ENCODE measurements around the gene KRTAP10-12. TPM values are rescaled to one million over a fixed set of nuclear protein-coding genes. Genes with fewer than 3 reads are reported as not detected.
A peak's percentile ranks its signal among the peaks of the same experiment; 100 is the strongest.
"Not testable (repeated sequence)": the region's sequence is repeated elsewhere in the genome, so short reads cannot be mapped to it uniquely, and the experiment has no call there.

The KRTAP10-12 gene
- total RNA-seq, 1 experiment from 2014 or later: not detected

DNA sequence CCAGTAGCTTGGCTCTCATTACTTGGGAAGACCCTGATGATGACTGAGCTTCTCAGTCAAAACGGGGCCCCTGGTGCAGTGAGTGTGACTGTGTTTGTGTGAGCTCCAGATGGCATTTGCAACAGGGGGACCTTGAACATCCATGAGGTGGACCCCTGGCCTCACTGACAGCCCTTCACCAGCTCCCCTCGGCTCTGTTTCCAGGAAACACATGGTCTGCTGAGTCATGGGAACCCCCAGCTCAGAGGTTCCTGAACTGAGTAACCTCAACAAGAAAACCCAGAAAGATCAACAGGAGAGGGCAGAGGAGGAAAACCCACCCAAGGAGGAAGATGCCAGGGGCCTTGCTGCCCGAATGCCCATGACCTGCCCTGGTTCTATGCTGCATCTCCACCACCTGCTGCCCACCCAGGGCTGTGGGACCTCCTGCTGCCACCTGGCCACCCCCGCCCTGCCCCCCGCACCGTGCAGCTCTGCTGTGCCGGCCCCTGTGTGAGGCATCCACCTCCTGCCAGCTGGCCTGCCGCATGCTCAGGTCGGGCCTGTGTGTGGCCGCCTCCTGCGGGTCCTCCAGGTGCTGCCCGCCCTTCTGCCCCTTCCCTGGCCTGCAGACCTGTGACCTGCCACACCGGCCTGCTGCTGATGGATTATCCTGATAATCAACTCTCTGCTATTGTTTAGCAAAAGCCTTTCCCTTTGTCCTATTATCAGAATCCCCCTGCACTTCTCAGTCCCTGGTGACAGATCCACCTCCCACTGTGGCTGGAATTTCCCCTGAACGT lies 10.8 kb upstream of the KRTAP10-12 start:
- peak; percentile 79 for DNase-seq

DNA sequence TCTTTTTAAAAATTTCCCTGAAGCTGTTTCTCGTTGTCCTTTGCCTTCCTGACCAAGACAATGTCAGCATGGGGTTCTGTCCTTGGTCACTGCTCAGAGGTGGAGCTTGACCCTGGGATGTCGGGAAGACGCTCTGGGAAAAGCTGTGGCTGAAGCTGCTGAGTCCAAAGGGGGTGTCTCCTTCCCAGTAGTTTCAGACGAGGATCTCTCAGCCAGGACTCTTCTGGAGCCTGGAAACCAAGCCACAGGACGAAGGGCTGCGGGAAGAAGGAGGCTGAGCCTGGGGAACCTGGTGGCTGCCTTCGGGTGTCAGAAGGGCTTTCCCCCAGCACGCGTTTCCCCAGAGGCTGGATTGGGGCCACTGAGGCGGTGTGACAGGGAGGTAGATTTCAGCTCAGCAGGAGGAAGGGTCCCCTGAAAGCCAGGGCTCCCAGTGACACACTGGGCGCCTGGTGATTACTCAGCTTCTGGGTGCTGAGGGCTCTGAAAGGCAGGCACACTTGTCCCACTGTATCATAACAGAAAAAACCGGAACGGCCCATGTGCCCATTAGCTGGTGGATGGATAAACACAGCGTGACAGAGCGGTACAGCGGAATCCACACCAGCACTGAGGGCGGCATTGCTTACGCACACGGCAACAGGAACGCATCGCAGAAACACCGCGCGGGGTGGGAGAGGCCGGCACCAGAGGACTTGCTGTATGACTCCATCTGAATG lies 10.0 kb upstream of the KRTAP10-12 start:
- no peak overlapping the region for H3K4me3 ChIP-seq (ENCODE audit: insufficient read depth, low read depth, low read length)
- H3K36me3 ChIP-seq (replicated peaks; ENCODE audit: control insufficient read depth, insufficient read depth, low read length): no peaks in the 10 kb centered on the region
- DNase-seq: peak; percentile 58
- H3K27me3 ChIP-seq (ENCODE audit: control insufficient read depth, insufficient read depth, low read length): no peaks in the 10 kb centered on the region

More for the DNA sequence above, 10.8 kb upstream of the KRTAP10-12 start:
- no peaks in the 10 kb centered on the region for H3K36me3 ChIP-seq (replicated peaks; ENCODE audit: control insufficient read depth, insufficient read depth, low read length)
- no peak overlapping the region for H3K4me3 ChIP-seq (ENCODE audit: insufficient read depth, low read depth, low read length)
- no peaks in the 10 kb centered on the region for H3K27me3 ChIP-seq (ENCODE audit: control insufficient read depth, insufficient read depth, low read length)

DNA sequence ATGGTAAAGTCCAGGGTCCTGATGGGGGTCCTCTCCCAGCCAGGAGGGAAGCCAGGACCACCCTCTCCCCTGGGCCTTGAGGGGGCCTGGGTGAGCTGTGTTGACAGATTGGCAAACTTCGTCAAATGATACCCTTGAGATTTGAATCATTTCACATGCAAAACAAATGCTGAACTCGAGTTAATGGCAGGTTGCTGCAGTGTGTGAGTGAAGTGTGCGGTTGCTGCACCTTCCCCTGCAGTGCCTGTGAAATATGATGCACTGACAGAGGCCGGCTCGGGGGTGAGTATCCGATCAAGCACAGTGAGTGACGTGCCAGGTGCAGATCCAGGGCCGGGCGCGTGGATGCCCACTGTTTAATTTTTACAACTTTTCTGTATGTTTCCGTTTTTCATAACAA lies 9.3 kb upstream of the KRTAP10-12 start:
- no peak overlapping the region for H3K4me3 ChIP-seq (ENCODE audit: insufficient read depth, low read depth, low read length)
- no peak for DNase-seq
- H3K36me3 ChIP-seq (replicated peaks; ENCODE audit: control insufficient read depth, insufficient read depth, low read length): no peaks in the 10 kb centered on the region
- H3K27me3 ChIP-seq (ENCODE audit: control insufficient read depth, insufficient read depth, low read length): no peaks in the 10 kb centered on the region

DNA sequence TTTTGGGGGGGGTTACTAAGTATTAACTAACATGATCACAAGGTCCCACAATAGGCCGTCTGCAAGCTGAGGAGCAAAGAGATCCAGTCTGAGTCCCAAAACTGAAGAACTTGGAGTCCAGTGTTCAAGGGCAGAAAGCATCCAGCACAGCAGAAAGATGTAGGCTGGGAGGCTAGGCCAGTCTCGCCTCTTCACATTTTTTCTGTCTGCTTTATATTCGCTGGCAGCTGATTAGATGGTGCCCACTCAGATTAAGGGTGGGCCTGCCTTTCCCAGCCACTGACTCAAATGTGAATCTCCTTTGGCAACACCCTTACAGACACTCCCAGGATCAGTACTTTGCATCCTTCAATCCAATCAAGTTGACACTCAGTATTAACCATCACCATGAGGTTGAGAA lies 7.2 kb upstream of the KRTAP10-12 start:
- H3K4me3 ChIP-seq (ENCODE audit: insufficient read depth, low read depth, low read length); H3K27me3 ChIP-seq (ENCODE audit: control insufficient read depth, insufficient read depth, low read length); H3K36me3 ChIP-seq (replicated peaks; ENCODE audit: control insufficient read depth, insufficient read depth, low read length); DNase-seq: not testable (repeated sequence)

DNA sequence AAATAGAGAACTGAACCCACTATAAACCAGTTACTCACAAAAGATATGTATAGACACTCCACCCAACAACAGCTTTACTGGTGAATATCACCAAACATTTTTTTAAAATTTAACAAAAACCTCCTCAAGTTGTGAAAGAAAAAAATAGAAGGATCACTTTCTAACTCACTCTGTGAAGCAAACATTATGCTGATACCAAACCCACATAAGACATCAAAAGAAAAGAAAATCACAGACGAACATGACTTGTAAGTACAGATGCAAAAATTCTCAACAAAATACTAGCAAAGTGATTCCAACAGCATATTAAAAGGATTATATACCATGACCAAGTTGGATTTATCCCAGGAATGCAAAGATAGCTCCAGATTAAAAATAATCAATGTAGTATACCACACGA lies 5.3 kb upstream of the KRTAP10-12 start:
- Histone ChIP-seq H3K4me3 (ENCODE audit: insufficient read depth, low read depth, low read length) (no peak overlapping the region), H3K36me3 (replicated peaks; ENCODE audit: control insufficient read depth, insufficient read depth, low read length) (no peaks in the 10 kb centered on the region), H3K27me3 (ENCODE audit: control insufficient read depth, insufficient read depth, low read length) (no peaks in the 10 kb centered on the region)
- no peak for DNase-seq

DNA sequence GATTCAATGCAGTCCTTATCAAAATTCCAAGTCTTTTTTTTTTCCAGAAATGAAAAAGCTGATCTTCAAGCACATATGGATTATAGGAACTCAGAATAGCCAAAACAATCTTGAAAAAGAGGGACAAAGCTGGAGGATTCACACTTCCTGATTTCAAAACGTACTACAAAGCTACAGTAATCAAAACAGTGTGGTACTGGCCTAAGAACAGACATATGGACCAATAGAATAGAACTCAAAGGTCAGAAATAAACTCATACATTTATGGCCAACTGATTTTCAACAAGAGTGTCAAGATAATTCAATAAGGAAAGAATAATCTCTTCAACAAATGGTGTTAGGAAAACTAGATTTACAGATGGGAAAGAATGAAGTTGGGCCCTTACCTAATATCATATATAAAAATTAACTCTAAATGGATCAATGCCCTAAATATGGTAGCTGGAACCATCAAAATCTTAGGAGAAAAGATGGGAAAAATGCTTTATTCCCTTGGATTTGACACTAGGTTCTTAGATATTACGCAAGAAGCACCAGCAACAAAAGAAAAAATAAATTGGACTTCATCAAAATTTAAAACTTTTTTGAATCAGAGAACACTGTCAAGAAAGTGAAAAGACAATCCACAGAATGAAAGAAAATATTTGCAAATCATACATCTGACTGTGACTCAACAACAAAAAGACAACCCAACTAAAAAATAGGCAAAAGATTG lies 4.0 kb upstream of the KRTAP10-12 start:
- Histone ChIP-seq H3K27me3 (ENCODE audit: control insufficient read depth, insufficient read depth, low read length) (peaks cover 5% of the 10 kb centered on the region; the same call in 1 of the 2 replicates), H3K4me3 (ENCODE audit: insufficient read depth, low read depth, low read length) (no peak overlapping the region), H3K36me3 (replicated peaks; ENCODE audit: control insufficient read depth, insufficient read depth, low read length) (no peaks in the 10 kb centered on the region)
- no peak for DNase-seq

DNA sequence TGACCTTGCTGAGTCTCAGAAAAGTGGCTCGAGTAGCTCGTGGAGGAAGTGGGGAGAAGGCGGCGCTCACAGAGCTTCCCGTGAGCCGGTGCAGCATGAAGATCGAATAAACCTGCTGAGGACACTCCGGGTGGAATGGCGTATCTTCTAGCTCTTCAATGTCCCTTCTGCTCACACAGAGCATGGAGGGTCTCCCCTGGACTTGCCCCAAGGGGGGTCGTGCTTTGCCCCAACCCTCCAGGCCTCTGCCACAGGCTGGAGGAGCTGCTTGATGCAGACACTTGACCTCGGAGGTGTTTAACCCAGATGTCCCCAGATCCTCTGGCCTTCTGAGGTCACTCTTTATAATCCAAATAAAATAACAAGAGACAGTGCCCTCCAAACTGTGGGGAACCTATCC lies 2.2 kb upstream of the KRTAP10-12 start:
- H3K4me3 ChIP-seq (ENCODE audit: insufficient read depth, low read depth, low read length): no peak overlapping the region
- H3K36me3 ChIP-seq (replicated peaks; ENCODE audit: control insufficient read depth, insufficient read depth, low read length): no peaks in the 10 kb centered on the region
- H3K27me3 ChIP-seq (ENCODE audit: control insufficient read depth, insufficient read depth, low read length): peaks cover 13% of the 10 kb centered on the region; the same call in 1 of the 2 replicates
- peak; percentile 31 for DNase-seq

DNA sequence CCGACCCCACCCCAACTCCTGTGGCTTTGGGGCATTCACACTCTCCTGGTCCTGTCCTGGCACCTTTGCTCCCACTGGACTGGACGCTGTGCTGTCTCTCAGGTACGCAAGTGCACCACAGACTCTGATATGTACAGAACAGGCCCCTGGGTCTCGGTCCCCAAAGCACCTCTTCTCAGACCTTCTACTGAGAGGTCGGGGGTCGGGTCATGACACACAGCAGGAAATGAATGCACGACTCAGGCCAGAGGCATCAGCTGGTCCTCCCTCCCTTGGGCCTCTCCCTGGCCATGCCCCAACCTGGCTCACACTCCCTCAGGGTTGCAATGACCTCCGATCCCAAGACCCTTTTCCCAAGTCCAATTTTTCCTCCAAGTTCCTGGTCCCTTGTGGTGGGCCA lies 1.8 kb upstream of the KRTAP10-12 start:
- peaks cover 13% of the 10 kb centered on the region; the same call in 1 of the 2 replicates for H3K27me3 ChIP-seq (ENCODE audit: control insufficient read depth, insufficient read depth, low read length)
- H3K4me3 ChIP-seq (ENCODE audit: insufficient read depth, low read depth, low read length): no peak overlapping the region
- no peaks in the 10 kb centered on the region for H3K36me3 ChIP-seq (replicated peaks; ENCODE audit: control insufficient read depth, insufficient read depth, low read length)
- peak; percentile 43 for DNase-seq

DNA sequence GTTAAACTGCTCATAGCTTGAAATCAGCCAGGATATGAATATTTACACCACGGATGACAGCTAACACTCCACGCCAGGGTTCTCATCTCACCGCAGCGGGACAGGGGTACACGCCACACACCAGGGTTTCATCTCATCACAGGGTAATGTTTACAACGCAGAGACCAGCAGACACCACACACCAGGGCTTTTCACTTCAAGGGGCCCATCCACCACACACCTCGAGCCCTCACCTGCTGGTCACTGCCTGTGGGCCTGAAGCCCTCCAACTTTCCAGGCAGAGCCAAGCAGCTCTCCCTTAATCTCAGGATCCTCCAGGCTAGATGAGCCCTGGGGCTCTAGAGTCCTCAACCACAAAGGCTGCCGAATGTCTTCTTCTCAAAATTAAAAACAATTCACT lies 1.3 kb upstream of the KRTAP10-12 start:
- no peak overlapping the region for H3K4me3 ChIP-seq (ENCODE audit: insufficient read depth, low read depth, low read length)
- DNase-seq: peak; percentile 32
- H3K36me3 ChIP-seq (replicated peaks; ENCODE audit: control insufficient read depth, insufficient read depth, low read length): no peaks in the 10 kb centered on the region
- H3K27me3 ChIP-seq (ENCODE audit: control insufficient read depth, insufficient read depth, low read length): peaks cover 13% of the 10 kb centered on the region; the same call in 1 of the 2 replicates

DNA sequence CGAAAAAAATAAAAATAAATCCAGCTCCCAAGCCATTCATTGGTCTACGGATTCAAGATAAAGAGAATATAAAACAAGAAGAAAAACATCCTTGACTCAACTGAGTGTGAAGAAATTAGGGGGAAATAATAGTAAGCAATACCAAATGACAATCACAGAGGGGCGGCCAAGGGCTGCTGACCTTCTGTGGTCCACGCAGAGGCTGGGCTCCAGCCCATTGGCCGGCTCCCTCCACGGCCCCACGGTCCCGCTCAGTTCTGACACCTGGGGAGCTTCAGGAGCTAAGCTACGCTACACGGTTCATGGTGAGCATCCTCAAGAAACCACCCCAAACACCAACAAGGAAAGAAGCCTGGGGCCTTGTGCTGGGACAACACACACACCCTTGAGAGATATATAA lies 400 bp upstream of the KRTAP10-12 start:
- peak; percentile 68 for DNase-seq
- H3K27me3 ChIP-seq (ENCODE audit: control insufficient read depth, insufficient read depth, low read length): peaks cover 13% of the 10 kb centered on the region; the same call in 1 of the 2 replicates
- H3K4me3 ChIP-seq (ENCODE audit: insufficient read depth, low read depth, low read length): peak overlapping the region; percentile 17; the same call in 1 of the 2 replicates
- no peaks in the 10 kb centered on the region for H3K36me3 ChIP-seq (replicated peaks; ENCODE audit: control insufficient read depth, insufficient read depth, low read length)

DNA sequence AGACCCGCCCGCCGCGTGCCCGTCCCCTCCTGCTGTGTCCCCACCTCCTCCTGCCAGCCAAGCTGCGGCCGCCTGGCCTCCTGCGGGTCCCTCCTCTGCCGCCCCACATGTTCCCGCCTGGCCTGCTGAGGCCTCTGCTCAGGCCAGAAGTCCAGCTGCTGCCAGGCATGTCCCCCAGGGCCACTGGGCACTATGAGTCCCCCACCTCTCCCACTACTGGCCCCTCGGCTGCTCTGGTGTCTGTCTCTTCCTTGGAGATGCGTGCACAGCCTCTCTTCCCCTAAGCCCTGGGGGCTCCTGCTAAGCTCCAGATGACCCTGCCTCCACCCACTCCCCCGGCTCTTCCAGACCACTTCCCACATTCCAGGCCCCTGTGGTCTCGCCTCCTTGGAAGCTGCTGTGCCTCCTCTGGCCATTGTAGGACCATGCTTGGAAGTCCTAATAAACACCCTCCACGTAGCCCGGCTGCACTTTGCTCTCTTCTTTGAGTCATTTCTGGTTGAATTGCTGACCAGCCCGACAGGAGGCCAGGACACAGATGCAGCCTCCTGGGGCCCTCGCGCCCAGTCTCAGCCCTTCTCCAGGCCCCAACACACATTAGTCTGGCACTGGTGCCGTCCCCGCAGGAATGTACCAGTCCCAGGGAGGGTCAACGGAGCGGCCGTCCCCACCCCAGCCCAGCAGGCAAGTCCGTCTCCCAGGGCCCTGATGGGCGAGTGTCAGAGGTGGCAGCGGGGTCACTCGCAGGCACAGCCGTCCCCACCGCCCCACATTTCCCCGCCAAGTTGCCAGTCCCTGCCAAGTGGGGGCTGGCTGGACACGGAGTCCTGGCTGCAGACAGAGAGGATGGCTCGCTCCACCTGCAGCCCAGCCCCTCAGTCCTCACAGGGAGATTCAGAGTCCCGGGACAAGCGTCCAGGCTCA lies 1.1 kb downstream of the KRTAP10-12 start:
- Histone ChIP-seq H3K27me3 (ENCODE audit: control insufficient read depth, insufficient read depth, low read length) (peaks cover 15% of the 10 kb centered on the region; the same call in 1 of the 2 replicates), H3K36me3 (replicated peaks; ENCODE audit: control insufficient read depth, insufficient read depth, low read length) (no peaks in the 10 kb centered on the region), H3K4me3 (ENCODE audit: insufficient read depth, low read depth, low read length) (no peak overlapping the region)
- peak; percentile 86 for DNase-seq

DNA sequence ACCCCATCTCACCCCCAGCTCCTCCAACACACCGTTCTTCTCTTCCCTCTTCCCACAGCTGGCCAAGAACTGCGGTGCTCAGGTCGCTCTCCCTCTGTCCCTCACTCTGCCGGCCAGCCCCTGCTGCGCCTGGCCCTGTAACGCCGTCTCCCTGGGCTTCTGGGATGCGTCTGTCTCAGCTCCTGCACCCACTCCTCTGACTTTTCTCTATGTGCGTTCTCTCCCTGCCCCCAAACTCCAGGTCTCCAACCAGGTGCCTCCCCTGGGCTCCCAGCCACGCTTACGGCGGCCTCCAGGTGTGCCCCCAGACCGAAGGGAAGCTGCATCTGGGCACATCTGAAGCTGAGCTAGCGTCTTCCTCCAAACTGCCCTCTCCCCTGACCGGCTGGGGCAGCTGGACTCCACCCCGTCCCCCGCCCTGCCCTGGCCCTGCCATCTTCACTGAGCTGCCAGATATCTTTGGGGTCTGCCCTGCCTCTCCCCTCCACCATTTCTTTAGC lies 2.6 kb downstream of the KRTAP10-12 start:
- Histone ChIP-seq H3K27me3 (ENCODE audit: control insufficient read depth, insufficient read depth, low read length) (peaks cover 22% of the 10 kb centered on the region; the same call in 1 of the 2 replicates), H3K36me3 (replicated peaks; ENCODE audit: control insufficient read depth, insufficient read depth, low read length) (no peaks in the 10 kb centered on the region), H3K4me3 (ENCODE audit: insufficient read depth, low read depth, low read length) (no peak overlapping the region)
- peak; percentile 56 for DNase-seq

DNA sequence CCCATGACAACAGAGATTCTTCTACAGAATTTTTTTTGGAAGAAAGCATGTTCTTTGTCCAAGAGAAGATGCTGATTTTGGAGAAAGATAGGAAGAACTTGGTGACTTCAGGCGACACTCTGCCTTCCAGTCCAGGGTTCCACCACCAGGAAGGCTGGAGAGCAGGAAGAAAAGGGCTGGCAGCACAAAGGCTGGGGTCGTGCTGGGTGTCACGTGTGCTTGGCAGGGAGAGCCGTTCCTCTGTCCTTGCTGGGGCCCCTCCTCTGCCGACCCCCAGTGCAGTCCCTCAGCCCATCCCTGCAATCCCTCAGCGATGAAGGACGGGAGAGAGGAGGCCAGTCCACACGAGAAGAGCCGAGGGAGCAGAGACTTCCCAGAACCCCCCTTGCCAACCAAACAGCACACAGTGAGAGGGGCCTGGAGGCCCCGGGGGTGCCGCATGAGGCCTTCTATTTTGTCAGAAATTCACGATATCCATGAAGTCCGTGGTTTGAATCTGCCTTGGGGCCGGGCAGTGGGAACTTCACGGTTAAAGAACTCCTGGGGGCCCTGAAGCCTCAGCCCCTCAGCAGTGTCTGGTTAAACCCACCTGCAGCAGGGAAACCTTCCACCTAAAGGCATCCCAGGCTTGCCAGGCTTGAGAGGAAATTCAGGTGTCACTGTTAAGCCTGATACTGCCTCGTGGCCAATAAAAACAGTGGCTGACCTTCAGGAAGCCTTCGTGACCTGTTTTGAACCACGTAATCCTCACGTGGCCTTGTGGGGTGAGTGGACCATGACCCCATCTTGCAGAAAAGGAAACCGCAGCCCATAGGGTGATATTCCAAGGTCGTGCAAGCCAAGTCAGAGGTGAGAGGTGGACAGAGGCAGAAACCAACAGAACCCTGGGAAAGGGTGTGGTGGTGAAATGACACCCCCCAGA lies 3.4 kb downstream of the KRTAP10-12 start:
- Histone ChIP-seq H3K4me3 (ENCODE audit: insufficient read depth, low read depth, low read length) (no peak overlapping the region), H3K27me3 (ENCODE audit: control insufficient read depth, insufficient read depth, low read length) (peaks cover 22% of the 10 kb centered on the region; the same call in 1 of the 2 replicates), H3K36me3 (replicated peaks; ENCODE audit: control insufficient read depth, insufficient read depth, low read length) (no peaks in the 10 kb centered on the region)
- DNase-seq: peak; percentile 22
